Peyer's patch (tissue), 4 donors: ENCODE results near the gene HNRNPU.

ENCODE experiments used
- POLR2A ChIP-seq, 2 donors: fragments of 450-650 bp; IDR thresholded peaks; one replicate each; pipeline ENCODE4 v1.5.1; 2017; ENCODE audit warnings: antibody characterized with exemption in 2 of 2, mild to moderate bottlenecking in 2 of 2, moderate library complexity in 2 of 2
- TF ChIP-seq, protein P1 (sequence below), 6 experiments: fragments of 450-650 bp in 4 of 6; fragments of 200-600 bp in 2 of 6; sonication (generic) in 1 of 6; IDR thresholded peaks; one replicate each; pipeline ENCODE4 v1.5.1; 2017 to 2019; ENCODE audit warnings: antibody characterized with exemption in 6 of 6, mild to moderate bottlenecking in 3 of 6, moderate library complexity in 1 of 6

DNA sequence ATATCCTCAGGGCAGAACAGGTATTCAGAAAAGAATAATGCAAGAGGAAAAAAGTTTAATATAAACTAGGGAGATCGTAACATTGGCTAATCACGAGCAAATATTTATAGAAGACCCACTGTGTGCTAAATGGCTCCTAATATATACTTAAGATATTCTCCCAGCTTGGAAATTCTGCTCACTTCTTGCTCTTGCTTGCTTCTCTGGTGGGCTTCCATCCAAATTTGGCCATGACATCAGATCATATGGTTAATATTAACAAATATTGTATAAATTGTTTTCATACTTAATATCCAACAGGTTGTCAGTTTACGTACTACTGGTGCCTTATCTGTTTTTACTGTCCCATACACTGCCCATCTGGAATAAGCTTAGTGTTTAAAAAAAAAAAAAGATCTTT is 27.8 kb downstream of the HNRNPU start:
- no peak for TF ChIP-seq POLR2A (IDR thresholded peaks at IDR 0.05)
- TF ChIP-seq, protein P1, sequence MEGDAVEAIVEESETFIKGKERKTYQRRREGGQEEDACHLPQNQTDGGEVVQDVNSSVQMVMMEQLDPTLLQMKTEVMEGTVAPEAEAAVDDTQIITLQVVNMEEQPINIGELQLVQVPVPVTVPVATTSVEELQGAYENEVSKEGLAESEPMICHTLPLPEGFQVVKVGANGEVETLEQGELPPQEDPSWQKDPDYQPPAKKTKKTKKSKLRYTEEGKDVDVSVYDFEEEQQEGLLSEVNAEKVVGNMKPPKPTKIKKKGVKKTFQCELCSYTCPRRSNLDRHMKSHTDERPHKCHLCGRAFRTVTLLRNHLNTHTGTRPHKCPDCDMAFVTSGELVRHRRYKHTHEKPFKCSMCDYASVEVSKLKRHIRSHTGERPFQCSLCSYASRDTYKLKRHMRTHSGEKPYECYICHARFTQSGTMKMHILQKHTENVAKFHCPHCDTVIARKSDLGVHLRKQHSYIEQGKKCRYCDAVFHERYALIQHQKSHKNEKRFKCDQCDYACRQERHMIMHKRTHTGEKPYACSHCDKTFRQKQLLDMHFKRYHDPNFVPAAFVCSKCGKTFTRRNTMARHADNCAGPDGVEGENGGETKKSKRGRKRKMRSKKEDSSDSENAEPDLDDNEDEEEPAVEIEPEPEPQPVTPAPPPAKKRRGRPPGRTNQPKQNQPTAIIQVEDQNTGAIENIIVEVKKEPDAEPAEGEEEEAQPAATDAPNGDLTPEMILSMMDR (IDR thresholded peaks at IDR 0.05), result no peak
